NCI-H82 treated with DMSO at 0.1 percent for 48 hours (cell line): ENCODE results near the gene ALDH1L2.
A peak's percentile ranks its signal among the peaks of the same experiment; 100 is the strongest.

Source experiments
- DNase-seq: peaks from one replicate; lab custom pipeline; 2025; ENCODE audit not compliant: unreplicated experiment; lab: John Stamatoyannopoulos, UW

The ALDH1L2 gene

GRCh38 chr12:105036937-105037649 is 47.2 kb downstream of the ALDH1L2 start:
- DNase-seq, result no peak

GRCh38 chr12:105033851-105034250 is 50.4 kb downstream of the ALDH1L2 start:
- no peak for DNase-seq

GRCh38 chr12:105032703-105033357 is 51.4 kb downstream of the ALDH1L2 start:
- no peak for DNase-seq

DNA sequence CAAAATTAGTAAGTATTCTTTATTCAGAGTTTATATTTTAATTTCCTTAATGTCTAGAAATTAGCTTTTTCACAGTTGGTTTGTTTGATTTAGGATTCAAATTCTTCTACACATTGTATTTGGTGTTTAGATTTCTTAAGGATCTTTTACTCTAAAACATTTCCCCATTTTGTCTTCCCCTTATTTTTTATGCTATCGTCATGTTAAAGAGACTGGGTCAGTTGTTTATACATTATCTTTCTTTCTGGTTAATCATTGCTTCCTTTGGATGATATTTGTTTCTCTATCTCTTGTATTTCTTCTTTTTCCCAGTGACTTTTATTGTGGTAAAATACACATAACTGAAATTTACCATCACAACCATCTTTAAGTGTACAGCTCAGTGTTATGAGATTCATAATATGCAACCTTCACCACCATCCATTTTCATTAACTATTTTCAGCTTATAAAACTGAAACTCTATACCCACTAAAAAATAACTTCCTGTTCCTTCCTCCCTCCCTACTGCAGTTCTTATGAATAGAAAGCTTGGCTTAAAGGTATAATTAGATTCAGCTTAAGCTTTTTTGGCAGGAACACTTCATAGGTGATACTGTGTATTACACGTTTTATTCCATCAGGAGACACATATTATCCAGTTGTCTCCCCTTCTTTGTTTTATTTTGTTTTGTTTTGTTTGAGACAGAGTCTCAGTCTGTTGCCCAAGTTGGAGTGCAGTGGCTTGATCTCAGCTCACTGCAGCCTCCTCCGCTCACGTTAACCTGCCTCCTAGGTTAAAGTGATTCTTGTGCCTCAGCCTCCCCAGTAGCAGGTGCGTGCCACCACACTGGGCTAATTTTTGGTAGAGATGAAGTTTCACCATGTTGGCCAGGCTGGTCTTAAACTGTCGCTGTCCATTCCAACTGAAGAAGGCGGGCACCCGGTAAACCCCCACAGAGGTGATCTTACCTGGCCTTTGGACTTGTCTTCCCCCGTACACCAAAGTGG is 53.1 kb downstream of the ALDH1L2 start:
- DNase-seq, result no peak

DNA sequence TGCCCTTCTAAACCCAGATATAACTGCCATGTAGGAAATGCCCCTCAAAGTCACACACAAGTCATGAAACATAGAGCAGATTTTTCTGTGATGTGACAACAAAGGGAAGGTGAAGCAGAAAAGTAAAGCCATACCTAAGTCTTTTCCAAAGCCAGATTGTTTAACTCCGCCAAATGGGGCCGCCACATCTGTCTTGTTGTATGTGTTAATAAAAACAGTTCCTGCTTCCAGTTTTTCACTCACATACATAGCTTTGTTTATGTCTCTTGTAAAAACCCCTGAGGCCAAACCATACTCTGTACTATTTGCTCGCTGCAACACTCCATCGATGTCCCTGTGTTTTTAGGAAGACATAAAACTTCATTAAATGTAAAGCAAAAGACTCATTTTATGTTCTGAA is 57.8 kb downstream of the ALDH1L2 start:
- no peak for DNase-seq

DNA sequence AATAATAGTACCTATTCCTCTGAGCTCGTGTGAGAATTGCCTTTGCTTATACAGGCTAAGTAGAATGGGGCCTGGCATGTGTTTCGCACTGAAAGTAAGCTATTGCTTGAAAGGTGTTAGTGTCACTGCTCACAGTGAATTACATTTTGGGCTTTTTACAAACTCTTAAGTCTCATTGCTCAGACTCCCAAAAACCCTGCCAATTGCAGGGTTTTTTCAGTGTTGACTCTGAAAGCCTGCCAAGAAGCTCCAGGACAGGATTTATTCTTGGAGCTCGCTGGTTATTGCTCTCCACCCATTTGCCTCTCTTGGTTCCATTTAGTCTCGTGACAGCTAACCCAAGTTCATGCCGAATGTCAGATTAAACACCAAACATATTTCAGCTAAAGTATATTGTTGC is 58.4 kb downstream of the ALDH1L2 start:
- DNase-seq, result no peak

DNA sequence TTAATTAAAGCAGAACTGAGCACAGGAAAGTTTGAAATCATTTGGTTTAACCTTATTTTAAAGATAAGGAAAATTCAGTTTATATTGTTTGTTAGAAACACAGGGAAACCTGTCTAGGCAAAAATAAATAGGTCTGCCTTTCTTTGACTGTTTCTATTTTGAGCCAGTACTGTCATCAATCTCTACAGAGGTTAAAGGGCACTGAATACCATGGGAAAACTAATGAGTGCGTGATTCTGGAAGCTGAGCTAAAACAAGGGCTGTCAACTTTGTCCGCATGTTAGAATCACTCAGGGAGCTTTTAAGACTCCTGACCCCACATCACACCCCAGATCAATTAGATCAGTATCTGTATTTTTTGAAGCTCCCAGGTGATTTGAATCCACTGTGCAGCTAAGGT is 59.3 kb downstream of the ALDH1L2 start:
- no peak for DNase-seq

DNA sequence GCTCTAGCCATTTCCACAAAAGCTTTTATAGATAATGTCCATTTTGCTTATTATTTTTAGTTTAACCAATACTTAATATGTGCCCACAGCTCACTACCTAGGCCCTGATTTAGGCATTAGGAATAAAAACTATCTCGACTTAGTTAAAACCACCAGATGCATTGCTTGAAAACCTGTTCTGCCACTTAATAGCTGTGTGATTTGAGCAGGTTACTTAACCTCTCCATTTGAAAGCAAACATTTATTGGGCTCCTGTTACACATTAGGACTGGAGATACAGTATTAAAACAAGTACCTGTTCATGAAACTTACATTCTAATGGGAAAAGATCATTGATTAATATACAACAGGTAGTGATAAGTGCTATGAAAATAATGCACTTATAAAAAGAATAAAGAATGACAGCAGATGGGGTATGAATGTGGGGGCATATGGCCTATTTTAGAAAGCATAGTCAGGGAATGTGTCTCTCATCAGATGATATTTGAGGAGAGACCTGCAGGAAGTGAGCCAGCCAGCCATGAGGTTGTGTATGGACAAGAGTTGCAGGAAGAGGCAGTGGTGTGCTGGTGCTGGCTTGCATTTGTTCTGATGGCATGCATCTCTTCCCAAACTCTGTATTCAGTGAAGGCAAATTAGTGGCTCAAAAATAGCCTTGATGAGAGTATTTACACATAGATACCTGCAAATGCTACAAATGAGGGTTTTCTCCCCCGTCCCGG is 63.9 kb downstream of the ALDH1L2 start:
- DNase-seq, result no peak

DNA sequence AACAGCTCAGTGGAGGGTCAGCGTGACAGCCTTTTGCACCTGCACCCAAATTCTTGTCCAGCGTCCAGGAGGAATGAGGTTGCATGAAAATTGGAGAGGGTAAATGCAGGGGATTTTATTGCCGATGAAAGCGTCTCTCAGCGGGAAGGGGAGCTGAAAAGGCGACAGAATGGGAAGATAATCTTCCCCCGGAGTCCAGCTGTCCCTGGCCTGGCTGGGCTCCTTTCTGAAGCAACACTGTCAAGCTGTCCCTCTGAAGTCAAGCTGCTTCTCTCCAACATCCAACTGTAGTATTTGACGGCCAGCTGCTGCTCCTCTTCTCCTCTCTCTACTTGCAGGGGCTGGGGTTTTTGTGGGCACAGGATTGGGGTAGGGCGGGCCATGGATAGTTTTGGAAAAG is 65.5 kb downstream of the ALDH1L2 start:
- peak; percentile 10 for DNase-seq

DNA sequence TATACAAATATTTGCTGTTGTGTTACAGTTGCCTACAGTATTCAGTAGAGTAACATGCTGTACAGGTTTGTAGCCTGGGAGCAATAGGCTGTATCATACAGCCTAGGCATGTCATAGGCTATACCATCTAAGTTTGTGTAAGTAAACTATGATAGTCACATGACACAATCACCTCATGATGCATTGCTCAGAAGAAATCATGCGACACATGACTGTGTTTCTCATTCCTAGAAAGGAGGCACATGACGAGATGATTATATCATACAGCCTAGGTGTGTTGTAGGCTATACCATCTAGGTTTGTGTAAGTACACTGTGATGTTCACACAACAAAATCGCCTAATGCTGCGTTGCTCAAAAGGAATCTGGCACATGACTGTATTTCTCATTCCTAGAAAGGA is 66.2 kb downstream of the ALDH1L2 start:
- DNase-seq, result no peak

GRCh38 chr12:105015543-105015942 is 68.7 kb downstream of the ALDH1L2 start:
- no peak for DNase-seq

DNA sequence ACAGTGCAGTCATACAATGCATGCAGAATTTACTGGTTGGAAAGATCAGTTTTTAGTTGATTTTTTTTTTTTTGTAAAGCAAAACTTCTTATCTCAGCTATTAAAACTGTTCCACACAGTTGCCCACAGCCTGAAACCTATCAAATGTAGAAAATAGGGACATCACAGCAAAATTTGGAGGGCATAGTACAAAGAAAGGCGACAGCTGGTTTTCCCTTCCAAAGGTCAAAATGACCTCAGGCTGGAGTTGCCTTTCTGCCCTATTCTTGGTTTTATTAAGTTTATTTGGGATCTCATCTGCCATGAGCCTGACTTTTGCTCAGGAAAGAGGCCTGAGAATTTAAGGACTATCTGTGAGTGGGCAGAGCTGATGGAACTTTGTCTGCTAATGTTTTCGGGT is 69.7 kb downstream of the ALDH1L2 start:
- no peak for DNase-seq

GRCh38 chr12:105013892-105014291 is 70.4 kb downstream of the ALDH1L2 start:
- DNase-seq, result no peak

GRCh38 chr12:105001476-105001875 is 82.8 kb downstream of the ALDH1L2 start:
- no peak for DNase-seq

GRCh38 chr12:104999347-104999685 is 84.9 kb downstream of the ALDH1L2 start:
- DNase-seq, result no peak

- DNase-seq, result no peak
Measured at GRCh38 chr12:104998423-104999346, 85.6 kb downstream of the ALDH1L2 start.

- DNase-seq, result no peak
Measured at GRCh38 chr12:104997541-104997940, 86.7 kb downstream of the ALDH1L2 start.

GRCh38 chr12:104994336-104994735 is 89.9 kb downstream of the ALDH1L2 start:
- no peak for DNase-seq

GRCh38 chr12:104991565-104992128 is 92.6 kb downstream of the ALDH1L2 start:
- DNase-seq, result no peak

GRCh38 chr12:104990950-104991349 is 93.3 kb downstream of the ALDH1L2 start:
- DNase-seq, result no peak
